GM19372 (cell line): ENCODE data around the gene TAAR2.
"Not testable (repeated sequence)": the region's sequence is repeated elsewhere in the genome, so short reads cannot be mapped to it uniquely, and the experiment has no call there.

Source experiments
- ATAC-seq: cut with Tn5 transposase; IDR thresholded peaks from one replicate; pipeline ENCODE4 v1.9.1; 2021; ENCODE audit warnings: mild to moderate bottlenecking, low read depth, moderate library complexity; ENCODE audit not compliant: unreplicated experiment

The TAAR2 gene

DNA sequence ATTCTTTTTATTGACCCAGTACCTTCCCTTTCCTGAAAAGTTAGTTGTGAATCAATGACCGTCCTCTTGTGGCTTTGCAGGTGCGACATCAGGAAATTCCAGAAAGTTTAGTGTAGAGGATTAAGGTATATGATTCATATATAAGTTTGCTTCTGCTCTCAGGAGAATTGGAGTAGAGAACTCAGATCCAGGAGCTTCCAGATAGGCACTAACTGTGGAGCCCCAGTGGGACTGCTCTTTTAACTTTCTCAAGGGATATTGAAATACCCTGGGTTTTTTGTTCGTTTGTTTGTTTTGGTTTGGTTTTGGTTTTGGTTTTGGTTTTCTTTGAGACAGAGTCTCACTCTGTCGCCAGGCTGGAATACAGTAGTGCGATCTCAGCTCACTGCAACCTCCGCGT lies 9.5 kb downstream of the TAAR2 start:
- no peak for ATAC-seq

DNA sequence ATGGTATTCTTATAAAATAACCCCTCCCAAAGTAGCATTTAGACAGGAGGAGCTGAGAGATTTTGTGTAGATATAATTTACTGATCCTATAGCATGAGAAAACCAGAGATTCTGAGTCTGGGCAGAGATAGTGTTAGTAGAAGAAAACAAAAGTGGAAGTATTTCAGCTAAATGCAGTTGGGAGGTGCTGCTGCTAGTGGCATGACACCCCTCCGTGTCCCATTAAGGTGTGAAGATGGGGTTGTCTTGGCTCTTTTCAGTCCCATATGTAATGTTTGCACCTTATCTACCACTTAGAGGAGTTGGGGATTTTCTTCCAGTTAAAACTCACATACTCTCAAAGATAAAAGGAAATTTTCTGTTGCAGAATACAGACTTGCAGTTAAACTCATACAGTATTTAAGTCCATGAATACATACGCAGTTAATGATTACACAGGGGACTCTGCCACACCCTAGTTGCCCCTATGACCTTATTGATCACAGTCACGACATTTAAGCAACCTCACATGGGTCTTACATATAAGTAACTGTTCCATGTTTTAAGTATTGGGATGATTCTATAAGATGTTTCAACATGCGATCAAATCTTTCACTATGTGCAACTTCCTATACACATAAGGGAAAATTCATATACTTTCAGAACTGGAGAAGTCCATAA lies 11.5 kb downstream of the TAAR2 start:
- no peak for ATAC-seq

- no peak for ATAC-seq
Observed at GRCh38 chr6:132611616-132612015, 12.5 kb downstream of the TAAR2 start.

DNA sequence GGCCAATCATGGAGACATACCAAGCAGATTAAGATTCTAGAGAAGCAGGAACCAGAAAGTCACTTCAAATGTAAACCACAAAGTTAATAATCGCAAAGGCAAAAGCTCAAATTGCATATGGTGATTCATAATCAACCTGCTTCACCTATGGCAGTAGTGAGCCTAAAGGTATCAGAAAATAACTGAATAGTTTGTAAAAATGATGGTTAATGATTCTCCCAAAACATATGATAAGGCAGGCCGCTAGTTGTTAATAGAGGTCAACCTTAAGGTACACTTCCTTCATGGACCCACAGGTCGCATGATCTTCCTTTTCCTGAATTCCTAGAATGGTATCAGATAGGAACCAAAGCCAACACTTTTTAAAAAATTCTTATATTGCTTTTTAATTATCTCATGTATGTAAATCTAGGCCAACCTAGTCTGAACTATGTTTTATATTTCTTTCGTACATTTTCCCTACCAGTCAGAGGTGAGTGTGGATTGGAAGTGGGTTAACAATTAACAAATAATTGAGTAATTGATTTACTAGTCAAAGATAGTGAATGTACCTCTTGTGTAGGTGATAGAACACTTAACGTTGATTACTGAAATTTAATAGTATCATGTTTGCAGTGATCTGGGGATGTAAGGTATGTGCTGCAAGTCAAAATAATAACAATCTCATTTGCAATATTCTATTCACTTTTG lies 16.4 kb downstream of the TAAR2 start:
- ATAC-seq, result no peak

GRCh38 chr6:132604635-132605152 lies 19.4 kb downstream of the TAAR2 start:
- no peak for ATAC-seq

GRCh38 chr6:132600900-132601299 lies 23.2 kb downstream of the TAAR2 start:
- not testable (repeated sequence) for ATAC-seq

DNA sequence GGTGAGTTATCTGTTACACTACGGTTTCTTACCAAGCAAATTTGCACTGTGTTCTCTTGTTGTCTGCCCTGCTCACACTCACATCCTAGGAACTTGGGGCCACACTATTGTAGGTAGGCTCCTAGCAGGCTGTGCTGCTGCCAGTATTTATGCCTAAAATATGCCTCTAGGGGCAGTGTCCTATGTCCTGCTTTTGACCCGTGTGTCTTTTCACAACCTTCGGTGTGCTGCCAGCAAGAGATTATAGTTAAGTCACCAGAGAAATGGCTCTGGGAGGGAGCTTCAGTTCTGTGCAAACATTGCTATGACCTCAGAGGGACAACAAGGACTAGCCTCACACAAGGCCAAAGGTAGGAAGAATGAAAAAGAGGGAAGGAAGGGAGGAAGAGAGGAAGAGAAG lies 25.6 kb downstream of the TAAR2 start:
- ATAC-seq, result no peak

GRCh38 chr6:132596201-132596600 lies 27.9 kb downstream of the TAAR2 start:
- ATAC-seq, result no peak

GRCh38 chr6:132592855-132593254 lies 31.2 kb downstream of the TAAR2 start:
- no peak for ATAC-seq

DNA sequence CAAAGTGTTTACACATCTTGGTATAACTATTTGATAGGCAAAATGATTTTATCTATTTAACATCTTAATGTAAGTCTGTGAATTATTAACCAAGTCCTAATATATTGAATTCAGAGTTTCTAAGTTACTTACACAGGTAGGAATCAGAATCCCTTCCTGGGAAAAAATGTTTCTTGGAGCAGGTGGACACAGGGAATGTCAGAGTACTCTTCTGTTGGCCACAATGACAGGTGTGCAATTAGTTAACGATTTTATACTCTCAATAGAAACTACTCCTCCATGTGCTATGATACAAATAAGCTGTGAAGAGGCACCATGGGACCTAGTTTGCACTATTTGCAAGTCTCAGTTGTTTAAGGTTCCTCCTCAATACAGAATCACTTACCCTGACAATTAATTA lies 33.7 kb downstream of the TAAR2 start:
- ATAC-seq, result no peak

DNA sequence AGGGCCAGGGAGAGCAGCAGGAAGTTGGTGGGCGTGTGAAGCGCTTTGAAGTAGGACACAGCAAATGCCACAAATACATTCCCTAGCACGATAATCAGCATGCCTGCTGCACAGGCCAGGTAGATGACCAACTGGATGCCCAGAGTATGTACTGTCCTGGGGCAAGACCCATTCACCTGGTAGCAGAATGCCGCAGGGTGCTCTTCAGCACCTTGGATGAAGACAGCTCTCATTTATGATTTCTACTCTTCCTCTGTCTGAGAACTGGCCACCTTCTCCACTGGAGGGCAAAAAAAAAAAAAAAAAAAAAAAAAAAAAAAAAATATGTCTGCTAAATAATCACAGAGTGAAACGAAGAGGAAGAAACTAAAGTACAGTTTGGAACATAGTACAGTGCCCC lies 34.6 kb downstream of the TAAR2 start, which contains the start of gene TAAR5:
Gene TAAR5, minus strand, starts transcription at position 288 of the 400 bp plus-strand sequence. Its CDS starts 55 bp downstream, at position 233.
- no peak for ATAC-seq

DNA sequence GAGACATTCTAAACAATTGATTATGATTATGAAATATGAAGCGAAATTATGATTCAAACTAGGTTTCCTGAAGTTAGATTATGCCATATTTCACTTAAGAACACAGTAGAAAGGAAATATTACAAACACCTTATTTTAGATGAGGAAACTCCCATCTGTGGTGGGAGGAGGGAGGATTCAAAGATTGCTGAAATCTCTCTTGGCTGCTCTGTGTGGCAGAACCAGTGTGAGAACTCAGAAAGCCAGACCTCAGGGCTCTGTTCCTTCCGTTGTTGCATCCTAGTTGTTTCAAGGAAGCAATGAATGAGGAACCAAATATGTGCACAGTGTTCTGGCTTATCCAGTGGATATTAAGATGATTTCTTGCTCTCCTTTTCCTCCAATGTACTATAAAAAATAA lies 36.7 kb downstream of the TAAR2 start:
- ATAC-seq, result no peak

- no peak for ATAC-seq
Observed at GRCh38 chr6:132584698-132585097, 39.4 kb downstream of the TAAR2 start.

DNA sequence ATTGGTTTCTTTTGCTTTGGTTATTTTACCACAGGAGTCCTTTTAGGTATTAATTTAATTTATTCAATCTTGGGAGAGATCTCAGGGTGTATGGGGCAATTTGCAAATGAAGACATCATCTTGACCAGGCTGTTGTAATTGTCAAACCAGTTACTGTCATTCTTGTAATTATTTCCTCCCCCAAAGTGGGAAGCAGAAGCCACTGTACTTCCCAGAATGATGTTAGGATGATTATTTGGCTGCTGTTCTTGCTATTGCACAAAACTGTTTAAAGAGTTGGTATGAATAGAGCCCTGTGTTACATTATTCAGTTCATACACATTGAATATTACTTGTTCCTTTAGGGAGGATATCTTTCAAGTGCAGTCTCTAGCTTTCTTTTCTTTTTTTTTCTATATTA lies 52.3 kb downstream of the TAAR2 start:
- no peak for ATAC-seq

GRCh38 chr6:132570221-132570777 lies 53.8 kb downstream of the TAAR2 start, which contains the start of gene TAAR6:
Gene TAAR6 (plus strand): TSS chr6:132570322. CDS start chr6:132570322, 0 bp downstream.
- ATAC-seq, result no peak

DNA sequence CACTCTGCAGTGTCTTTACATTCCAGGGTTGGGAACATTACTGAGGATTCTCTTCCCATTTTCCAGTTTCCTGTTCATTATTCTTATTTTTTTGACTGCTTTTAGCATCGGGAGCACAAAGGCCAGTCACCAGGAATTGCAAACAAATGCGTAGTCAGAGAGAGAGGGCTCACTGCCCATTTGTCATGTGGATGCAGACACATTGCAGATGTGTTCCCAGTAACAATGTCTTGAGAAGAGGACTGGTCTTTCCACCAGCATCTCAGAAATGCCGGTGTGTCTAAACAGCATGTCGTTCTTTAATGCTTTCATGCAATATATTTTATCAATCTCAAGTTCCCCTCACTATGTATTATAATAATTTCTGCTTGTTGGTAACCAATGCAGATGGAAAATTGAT lies 54.9 kb downstream of the TAAR2 start:
- ATAC-seq, result no peak

GRCh38 chr6:132568611-132569010 lies 55.5 kb downstream of the TAAR2 start:
- ATAC-seq, result no peak

GRCh38 chr6:132567566-132567965 lies 56.5 kb downstream of the TAAR2 start:
- ATAC-seq, result no peak
